Kidney capillary endothelial cell (primary cell): ENCODE measurements around the gene HBQ1.
"Not testable (repeated sequence)": the region's sequence is repeated elsewhere in the genome, so short reads cannot be mapped to it uniquely, and the experiment has no call there.

ENCODE experiments used
- DNase-seq: peaks from one replicate; pipeline ENCODE4 v3.0.0-alpha.2; 2018; ENCODE audit warnings: low spot score

The HBQ1 gene

DNA sequence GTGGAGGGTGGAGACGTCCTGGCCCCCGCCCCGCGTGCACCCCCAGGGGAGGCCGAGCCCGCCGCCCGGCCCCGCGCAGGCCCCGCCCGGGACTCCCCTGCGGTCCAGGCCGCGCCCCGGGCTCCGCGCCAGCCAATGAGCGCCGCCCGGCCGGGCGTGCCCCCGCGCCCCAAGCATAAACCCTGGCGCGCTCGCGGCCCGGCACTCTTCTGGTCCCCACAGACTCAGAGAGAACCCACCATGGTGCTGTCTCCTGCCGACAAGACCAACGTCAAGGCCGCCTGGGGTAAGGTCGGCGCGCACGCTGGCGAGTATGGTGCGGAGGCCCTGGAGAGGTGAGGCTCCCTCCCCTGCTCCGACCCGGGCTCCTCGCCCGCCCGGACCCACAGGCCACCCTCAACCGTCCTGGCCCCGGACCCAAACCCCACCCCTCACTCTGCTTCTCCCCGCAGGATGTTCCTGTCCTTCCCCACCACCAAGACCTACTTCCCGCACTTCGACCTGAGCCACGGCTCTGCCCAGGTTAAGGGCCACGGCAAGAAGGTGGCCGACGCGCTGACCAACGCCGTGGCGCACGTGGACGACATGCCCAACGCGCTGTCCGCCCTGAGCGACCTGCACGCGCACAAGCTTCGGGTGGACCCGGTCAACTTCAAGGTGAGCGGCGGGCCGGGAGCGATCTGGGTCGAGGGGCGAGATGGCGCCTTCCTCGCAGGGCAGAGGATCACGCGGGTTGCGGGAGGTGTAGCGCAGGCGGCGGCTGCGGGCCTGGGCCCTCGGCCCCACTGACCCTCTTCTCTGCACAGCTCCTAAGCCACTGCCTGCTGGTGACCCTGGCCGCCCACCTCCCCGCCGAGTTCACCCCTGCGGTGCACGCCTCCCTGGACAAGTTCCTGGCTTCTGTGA, 3.5 kb upstream of the HBQ1 start, which contains the start of gene HBA1:
HBA1 (plus strand) TSS at position 204 of the 906 bp plus-strand sequence; CDS start at position 241, 37 bp downstream.
- DNase-seq: not testable (repeated sequence)

DNA sequence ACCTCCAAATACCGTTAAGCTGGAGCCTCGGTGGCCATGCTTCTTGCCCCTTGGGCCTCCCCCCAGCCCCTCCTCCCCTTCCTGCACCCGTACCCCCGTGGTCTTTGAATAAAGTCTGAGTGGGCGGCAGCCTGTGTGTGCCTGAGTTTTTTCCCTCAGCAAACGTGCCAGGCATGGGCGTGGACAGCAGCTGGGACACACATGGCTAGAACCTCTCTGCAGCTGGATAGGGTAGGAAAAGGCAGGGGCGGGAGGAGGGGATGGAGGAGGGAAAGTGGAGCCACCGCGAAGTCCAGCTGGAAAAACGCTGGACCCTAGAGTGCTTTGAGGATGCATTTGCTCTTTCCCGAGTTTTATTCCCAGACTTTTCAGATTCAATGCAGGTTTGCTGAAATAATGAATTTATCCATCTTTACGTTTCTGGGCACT, 2.9 kb upstream of the HBQ1 start:
- DNase-seq: no peak

DNA sequence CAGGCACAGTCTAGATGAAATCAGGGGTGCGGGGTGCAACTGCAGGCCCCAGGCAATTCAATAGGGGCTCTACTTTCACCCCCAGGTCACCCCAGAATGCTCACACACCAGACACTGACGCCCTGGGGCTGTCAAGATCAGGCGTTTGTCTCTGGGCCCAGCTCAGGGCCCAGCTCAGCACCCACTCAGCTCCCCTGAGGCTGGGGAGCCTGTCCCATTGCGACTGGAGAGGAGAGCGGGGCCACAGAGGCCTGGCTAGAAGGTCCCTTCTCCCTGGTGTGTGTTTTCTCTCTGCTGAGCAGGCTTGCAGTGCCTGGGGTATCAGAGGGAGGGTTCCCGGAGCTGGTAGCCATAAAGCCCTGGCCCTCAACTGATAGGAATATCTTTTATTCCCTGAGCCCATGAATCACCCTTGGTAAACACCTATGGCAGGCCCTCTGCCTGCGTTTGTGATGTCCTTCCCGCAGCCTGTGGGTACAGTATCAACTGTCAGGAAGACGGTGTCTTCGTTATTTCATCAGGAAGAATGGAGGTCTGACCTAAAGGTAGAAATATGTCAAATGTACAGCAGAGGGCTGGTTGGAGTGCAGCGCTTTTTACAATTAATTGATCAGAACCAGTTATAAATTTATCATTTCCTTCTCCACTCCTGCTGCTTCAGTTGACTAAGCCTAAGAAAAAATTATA, 2.1 kb upstream of the HBQ1 start:
- DNase-seq: no peak

DNA sequence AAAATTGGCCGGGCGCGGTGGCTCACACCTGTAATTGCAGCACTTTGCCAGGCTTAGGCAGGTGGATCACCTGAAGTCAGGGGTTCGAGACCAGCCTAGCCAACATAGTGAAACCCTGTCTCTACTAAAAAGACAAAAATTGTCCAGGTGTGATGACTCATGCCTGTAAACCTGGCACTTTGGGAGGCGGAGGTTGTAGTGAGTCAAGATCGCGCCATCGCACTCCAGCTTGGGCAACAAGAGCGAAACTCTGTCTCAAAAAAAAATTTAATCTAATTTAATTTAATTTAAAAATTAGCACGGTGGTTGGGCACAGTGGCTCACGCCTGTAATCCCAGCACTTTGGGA, 1.6 kb upstream of the HBQ1 start:
- no peak for DNase-seq

DNA sequence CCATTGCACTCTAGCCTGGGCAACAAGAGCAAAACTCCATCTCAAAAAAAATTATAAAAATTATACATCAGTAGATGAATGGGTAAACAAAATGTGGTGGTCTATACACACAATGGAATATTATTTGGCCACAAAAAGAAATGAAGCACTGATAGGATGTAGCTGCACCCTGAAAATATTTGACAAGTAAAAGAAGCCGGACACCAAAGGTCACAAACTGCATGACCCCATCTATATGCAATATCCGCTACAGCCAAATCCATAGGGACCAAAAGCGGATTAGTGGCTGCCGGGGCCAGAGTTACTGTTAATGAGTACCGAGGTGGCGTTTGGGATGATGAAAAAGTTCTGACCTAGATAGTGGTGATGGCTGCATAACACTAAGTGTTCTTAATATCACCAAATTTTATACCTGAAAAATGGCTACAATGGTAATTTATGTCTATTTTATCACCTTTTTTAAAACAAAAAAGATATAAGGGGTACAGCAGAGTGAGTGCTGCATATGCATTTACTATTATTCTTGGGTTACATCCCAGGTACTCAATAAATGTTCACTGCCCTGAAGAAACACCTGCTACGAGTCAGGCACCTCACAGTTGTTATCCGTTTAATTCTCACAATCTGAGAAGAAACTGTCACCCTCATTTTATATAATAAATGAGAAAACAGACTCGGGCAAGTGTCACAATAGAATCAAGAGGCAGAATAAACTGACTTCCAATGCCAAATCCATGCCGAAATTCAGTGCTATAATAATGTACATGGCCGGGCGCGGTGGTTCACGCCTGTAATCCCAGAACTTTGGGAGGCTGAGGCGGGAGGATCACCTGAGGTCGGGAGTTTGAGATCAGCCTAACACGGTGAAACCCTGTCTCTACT, 807 bp upstream of the HBQ1 start:
- no peak for DNase-seq

- DNase-seq: peak; percentile 40
Observed at GRCh38 chr16:180681-181564, 664 bp downstream of the HBQ1 start.

DNA sequence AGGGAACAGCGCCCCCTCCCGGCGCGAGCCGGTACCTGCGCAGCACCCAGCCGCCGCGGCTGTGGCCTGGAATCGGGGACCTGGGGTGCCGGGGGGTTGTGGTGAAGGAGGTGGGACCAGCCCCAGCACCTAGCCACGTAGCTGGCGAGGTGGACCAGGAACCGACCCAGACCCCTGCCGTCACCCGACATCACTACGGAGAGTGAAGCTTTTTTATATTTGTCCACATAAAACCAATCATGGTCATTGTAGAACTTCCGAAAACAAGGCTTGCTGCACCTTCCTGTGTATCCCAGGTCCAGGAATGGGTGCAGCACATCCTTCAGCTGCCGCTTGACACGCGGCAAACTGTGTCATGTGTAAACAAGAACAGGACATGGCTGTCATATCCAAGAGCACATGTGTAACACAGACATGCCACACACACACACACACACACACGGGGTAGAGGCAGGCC, 1.3 kb downstream of the HBQ1 start:
- DNase-seq: no peak

DNA sequence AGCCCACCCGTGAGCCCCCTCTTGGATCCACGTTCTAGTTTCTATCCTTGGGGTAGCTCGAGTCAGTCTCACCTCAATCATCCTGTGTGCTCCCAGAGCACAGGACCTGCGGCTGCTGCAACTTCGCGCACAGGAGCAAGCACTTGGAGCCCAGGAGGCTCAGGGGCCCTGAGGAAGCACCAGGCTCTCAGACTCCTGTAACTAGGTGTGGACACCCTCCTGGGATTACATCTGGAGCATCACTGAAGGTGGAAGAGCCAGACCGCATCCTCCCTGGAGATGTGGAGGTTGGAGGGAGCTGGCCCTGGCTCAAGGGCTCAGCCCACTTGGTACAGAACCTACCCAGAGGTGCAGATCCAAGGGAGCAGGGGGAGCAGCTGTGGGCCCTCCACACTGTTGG, 2.7 kb downstream of the HBQ1 start:
- no peak for DNase-seq

DNA sequence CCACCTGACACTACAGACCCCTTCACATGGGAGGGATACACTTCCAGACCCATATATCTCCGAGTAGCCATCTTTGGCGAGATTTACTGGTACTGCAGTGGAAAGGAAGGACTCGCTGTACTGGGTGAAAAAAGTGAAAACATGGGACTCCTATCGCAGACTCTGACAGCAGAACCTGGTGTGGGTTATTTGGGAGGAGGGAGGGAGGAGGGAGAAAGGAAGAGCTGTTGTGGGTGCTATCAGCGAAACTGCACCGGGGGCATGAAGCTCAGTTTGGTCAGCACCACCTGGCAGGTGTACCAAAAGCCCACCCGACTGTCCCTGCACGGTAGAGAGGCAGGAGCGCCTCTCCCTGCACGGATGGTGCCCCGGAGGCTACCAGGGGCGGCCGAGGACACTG, 5.0 kb downstream of the HBQ1 start:
- DNase-seq: no peak

DNA sequence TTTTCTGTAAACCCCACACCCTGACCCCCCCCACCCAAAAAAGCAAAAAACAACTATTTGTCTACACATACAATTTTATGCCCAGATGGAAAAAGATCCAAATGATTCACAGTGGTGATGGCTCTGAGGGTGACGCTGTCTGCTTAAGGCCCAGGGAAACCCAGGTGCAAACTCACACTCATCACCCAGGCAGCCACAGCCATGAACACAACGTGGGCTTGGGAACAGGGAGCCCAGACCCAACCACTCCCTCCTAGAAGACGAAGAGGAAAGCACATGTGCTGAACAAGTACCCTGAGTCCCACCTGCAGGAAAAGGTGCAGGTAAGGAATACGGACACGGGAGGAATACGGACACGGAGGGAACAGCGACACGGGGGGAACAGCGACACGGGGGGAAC, 5.4 kb downstream of the HBQ1 start:
- no peak for DNase-seq

- DNase-seq: no peak
Observed at GRCh38 chr16:187330-187729, 7.1 kb downstream of the HBQ1 start.

GRCh38 chr16:188674-189073, 8.4 kb downstream of the HBQ1 start:
- DNase-seq: no peak

DNA sequence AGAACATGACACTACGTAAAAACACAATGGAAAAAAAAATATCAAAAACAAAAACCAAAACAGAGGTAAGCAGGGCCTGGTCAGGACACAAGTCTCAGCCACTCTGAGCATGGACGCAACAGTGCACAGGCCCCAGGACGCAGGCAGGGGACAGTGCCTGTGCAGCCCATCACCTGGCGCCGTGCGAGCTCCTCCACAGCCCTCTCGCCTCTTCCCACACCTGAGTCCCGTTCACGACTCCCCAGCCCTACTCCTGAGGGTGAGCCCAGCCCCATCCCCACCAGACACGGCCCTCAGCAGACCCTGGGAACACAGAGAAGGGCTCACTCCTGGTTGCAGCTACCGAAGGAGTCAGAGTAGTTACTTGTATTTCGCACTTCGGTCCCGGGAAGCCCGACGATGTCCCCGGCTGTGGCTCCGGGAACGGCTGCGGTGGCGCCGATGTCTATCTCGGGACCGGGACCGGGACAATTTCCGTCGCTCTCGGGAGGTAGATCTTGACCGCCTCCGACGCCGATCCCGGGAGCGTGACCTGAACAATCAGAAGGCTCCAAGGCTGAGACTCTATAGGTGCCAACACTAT, 9.4 kb downstream of the HBQ1 start:
- DNase-seq: no peak

DNA sequence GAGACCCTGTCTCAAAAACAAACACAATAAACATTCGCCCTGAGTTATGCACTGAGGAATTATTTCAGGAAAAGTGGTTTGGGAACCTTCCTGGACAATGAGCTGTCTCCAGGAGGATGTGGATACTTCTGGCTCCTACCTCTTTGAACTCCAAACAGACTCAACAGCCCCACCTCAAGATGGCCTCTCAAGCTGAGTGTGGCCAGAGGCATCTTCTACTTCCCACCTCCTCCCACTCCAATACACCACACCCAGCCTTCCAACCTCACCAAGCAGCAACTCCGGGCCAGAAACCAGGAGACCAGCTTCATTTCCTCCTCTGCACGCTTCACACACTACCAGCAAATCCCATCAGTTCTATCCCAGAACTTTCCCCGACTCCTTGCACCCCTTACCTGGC, 11.6 kb downstream of the HBQ1 start:
- no peak for DNase-seq

DNA sequence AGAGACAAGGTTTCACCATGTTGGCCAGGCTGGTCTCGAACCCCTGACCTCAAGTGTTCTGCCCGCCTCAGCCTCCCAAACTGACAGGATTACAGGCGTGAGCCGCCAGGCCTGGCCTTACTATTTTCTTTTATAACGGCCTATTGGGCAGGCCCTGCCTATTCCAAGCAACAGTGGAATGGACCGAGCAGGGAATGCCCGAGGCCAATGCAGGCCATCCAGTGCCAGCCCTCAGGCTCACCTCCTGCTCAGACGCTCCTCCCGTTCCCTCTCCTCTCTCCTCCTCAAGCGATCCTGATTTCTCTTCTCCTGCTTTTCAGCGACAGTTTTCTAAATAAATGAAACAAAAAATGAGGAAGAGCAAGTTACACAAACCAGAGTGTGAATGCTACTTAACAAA, 12.4 kb downstream of the HBQ1 start:
- no peak for DNase-seq

GRCh38 chr16:193441-193840, 13.2 kb downstream of the HBQ1 start:
- no peak for DNase-seq

- DNase-seq: no peak
Observed at GRCh38 chr16:194516-194915, 14.3 kb downstream of the HBQ1 start.

DNA sequence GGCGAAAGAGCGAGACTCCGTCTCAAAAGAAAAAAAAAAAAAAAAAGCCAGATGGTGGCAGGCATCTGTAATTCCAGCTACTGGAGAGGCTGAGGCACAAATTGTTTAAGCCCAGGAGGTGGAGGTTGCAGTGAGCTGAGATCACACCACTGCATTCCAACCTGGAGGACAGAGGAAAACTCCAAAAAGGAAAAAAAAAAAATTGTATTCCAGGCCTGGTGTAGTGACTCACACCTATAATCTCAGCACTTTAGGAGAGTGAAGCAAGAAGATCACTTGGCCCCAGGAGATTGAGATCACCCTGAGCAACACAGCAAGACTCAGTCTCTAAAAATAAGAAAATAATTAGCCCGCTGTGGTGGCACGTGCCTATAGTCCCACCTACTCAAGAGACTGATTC, 20.1 kb downstream of the HBQ1 start:
- no peak for DNase-seq

- no peak for DNase-seq
Observed at GRCh38 chr16:203246-203645, 23.0 kb downstream of the HBQ1 start.

GRCh38 chr16:204046-204445, 23.8 kb downstream of the HBQ1 start:
- not testable (repeated sequence) for DNase-seq

DNA sequence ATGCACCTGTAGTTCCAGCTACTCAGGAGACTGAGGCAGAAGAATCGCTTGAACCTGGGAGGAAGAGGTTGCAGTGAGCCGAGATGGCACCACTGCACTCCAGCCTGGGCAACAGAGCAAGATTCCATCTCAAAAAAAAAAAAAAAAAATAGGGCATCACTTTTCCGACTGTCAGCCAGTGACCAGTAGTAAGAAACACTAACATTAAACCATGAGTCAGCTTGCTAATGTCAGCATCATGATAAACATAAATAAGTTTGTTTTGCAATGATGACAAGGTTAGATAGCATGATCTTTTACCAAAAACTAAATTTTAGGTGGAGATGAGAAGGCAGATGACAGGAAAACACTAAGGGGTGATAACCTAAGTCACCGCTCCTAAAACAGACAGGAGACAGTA, 29.1 kb downstream of the HBQ1 start:
- not testable (repeated sequence) for DNase-seq
